ENCODE measurements around the gene KRTAP3-2. TPM values are rescaled to one million over a fixed set of nuclear protein-coding genes. Genes with fewer than 3 reads are reported as not detected.

Gene KRTAP3-2
- total and polyA plus RNA-seq, 11 donors: not detected

GRCh38 chr17:40981115-40981514, 18.6 kb downstream of the KRTAP3-2 start:
- intact Hi-C loops (cut with DNase I): no loop called here
- Histone ChIP-seq H3K4me1 (peaks cover 0 to 5% (median 0%) of the 10 kb centered on the region in 12 donors), H3K36me3 (no peaks in the 10 kb centered on the region), H3K27me3 (peaks cover 0 to 33% (median 6%) of the 10 kb centered on the region in 9 donors), H3K4me3 (no peak overlapping the region), H3K9me3 (no peaks in the 10 kb centered on the region), H3K27ac (no peak overlapping the region)
- TF ChIP-seq, protein P1, sequence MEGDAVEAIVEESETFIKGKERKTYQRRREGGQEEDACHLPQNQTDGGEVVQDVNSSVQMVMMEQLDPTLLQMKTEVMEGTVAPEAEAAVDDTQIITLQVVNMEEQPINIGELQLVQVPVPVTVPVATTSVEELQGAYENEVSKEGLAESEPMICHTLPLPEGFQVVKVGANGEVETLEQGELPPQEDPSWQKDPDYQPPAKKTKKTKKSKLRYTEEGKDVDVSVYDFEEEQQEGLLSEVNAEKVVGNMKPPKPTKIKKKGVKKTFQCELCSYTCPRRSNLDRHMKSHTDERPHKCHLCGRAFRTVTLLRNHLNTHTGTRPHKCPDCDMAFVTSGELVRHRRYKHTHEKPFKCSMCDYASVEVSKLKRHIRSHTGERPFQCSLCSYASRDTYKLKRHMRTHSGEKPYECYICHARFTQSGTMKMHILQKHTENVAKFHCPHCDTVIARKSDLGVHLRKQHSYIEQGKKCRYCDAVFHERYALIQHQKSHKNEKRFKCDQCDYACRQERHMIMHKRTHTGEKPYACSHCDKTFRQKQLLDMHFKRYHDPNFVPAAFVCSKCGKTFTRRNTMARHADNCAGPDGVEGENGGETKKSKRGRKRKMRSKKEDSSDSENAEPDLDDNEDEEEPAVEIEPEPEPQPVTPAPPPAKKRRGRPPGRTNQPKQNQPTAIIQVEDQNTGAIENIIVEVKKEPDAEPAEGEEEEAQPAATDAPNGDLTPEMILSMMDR (IDR thresholded peaks at IDR 0.05): no peak
- no peak for TF ChIP-seq POLR2A (IDR thresholded peaks at IDR 0.05)
- ATAC-seq (no peak), DNase-seq (no peak)
- WGBS, 4 donors: 46 to 55% (median 51%) methylated on average over 5 of the region's 5 CpGs

- no peak overlapping the region for H3K4me3 ChIP-seq
- H3K27ac ChIP-seq: no peak overlapping the region
- no peaks in the 10 kb centered on the region for H3K36me3 ChIP-seq
- H3K27me3 ChIP-seq: peaks cover 0 to 35% (median 10%) of the 10 kb centered on the region in 9 donors
- TF ChIP-seq POLR2A (IDR thresholded peaks at IDR 0.05): no peak
- TF ChIP-seq, protein P1 (IDR thresholded peaks at IDR 0.05): no peak
- H3K4me1 ChIP-seq: peaks cover 0 to 5% (median 0%) of the 10 kb centered on the region in 12 donors
- ATAC-seq (peak in 2 of 4 donors; percentile 42 to 46), DNase-seq (no peak)
- 3 to 16% (median 10%) methylated on average over 8 of the region's 8 CpGs for WGBS, 4 donors
- H3K9me3 ChIP-seq: no peaks in the 10 kb centered on the region
- intact Hi-C loops (cut with DNase I): no loop called here
Measured at GRCh38 chr17:40980596-40980995, 19.1 kb downstream of the KRTAP3-2 start.

DNA sequence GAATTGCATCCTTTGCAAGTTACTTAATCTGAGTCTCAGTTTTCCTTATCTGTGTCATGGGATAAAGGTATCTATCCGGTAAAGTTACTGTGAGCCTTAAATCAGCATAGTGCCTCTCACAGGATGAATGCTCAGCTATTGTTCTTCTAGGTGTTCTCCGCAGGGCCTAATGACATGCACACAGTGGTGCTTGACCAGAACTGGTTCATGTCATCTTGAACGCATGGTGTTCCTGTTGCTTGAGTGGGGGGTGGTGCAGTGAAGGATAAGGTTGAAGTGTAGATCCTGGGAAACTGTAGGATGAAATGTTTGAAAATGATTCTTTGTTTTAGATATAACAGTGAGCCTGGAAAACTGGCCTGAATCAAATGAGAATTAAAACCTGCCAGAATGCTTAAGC, 19.6 kb downstream of the KRTAP3-2 start:
- Histone ChIP-seq H3K27ac (no peak overlapping the region), H3K27me3 (peaks cover 0 to 40% (median 10%) of the 10 kb centered on the region in 9 donors), H3K4me1 (peaks cover 0 to 5% (median 0%) of the 10 kb centered on the region in 12 donors), H3K9me3 (no peaks in the 10 kb centered on the region), H3K36me3 (no peaks in the 10 kb centered on the region), H3K4me3 (no peak overlapping the region)
- DNase-seq (no peak), ATAC-seq (no peak)
- intact Hi-C loops (cut with DNase I): no loop called here
- 51 to 70% (median 60%) methylated on average over 3 of the region's 3 CpGs for WGBS, 4 donors
- TF ChIP-seq, protein P1 (IDR thresholded peaks at IDR 0.05): no peak
- TF ChIP-seq POLR2A (IDR thresholded peaks at IDR 0.05): no peak

- Histone ChIP-seq H3K9me3 (no peaks in the 10 kb centered on the region), H3K4me1 (peaks cover 0 to 5% (median 0%) of the 10 kb centered on the region in 12 donors), H3K4me3 (no peak overlapping the region), H3K36me3 (no peaks in the 10 kb centered on the region), H3K27ac (no peak overlapping the region), H3K27me3 (peaks cover 0 to 39% (median 7%) of the 10 kb centered on the region in 9 donors)
- intact Hi-C loops (cut with DNase I): no loop called here
- no peak for DNase-seq
- 58 to 73% (median 68%) methylated on average over 13 of the region's 13 CpGs for WGBS, 4 donors
- no peak for TF ChIP-seq POLR2A (IDR thresholded peaks at IDR 0.05)
- TF ChIP-seq, protein P1 (IDR thresholded peaks at IDR 0.05): no peak
- no peak for ATAC-seq
Measured at GRCh38 chr17:40978575-40979151, 21.0 kb downstream of the KRTAP3-2 start.

Measured in heart left ventricle (tissue), 16 donors.